Glutamatergic neuron (in vitro differentiated cells): ENCODE data around the gene AMMECR1. TPM values are rescaled to one million over a fixed set of nuclear protein-coding genes. Genes with fewer than 3 reads are reported as not detected.

Experiments used
- DNase-seq: peaks from one replicate; pipeline ENCODE4 v3.0.0; 2022
- H3K27ac Mint-ChIP-seq: one replicate; pipeline ENCODE4 v1.8.0; 2020; ENCODE audit warnings: mild to moderate bottlenecking, mixed read lengths, inconsistent platforms; ENCODE audit not compliant: unreplicated experiment
- H3K27me3 Mint-ChIP-seq: one replicate; pipeline ENCODE4 v1.8.0; 2020; ENCODE audit warnings: mild to moderate bottlenecking, moderate library complexity, mixed read lengths, inconsistent platforms; ENCODE audit not compliant: unreplicated experiment
- H3K36me3 Mint-ChIP-seq: one replicate; pipeline ENCODE4 v1.8.0; 2020; ENCODE audit warnings: mild to moderate bottlenecking, mixed read lengths, inconsistent platforms; ENCODE audit not compliant: unreplicated experiment
- H3K4me1 Mint-ChIP-seq: one replicate; pipeline ENCODE4 v1.8.0; 2020; ENCODE audit warnings: mild to moderate bottlenecking, low read depth, mixed read lengths, inconsistent platforms; ENCODE audit not compliant: unreplicated experiment
- H3K4me3 Mint-ChIP-seq: one replicate; pipeline ENCODE4 v1.8.0; 2020; ENCODE audit warnings: mild to moderate bottlenecking, mixed read lengths, inconsistent platforms; ENCODE audit not compliant: unreplicated experiment
- H3K9me3 Mint-ChIP-seq: one replicate; pipeline ENCODE4 v1.8.0; 2020; ENCODE audit warnings: mild to moderate bottlenecking, moderate library complexity, mixed read lengths, inconsistent platforms; ENCODE audit not compliant: unreplicated experiment
- CTCF ChIP-seq: fragments of 200-600 bp; sonication (generic); IDR thresholded peaks from one replicate; pipeline ENCODE4 v1.5.0; 2021; ENCODE audit not compliant: partially characterized antibody, unreplicated experiment
- total RNA-seq: library from RNA; stranded (reverse); fragmentation: NEBNext Ultra II Directional; extraction: Animal tissue kit (Norgen Biotek cat#: 25700); gene quantifications from one replicate; pipeline ENCODE4 v1.2.1, GENCODE V29; 2021; ENCODE audit not compliant: unreplicated experiment

Gene AMMECR1
- total RNA-seq, 1 donor from 2014 or later: 2.3 TPM

- no peak for DNase-seq
- Mint-ChIP-seq H3K27ac (no peak overlapping the region), H3K36me3 (no peaks in the 10 kb centered on the region), H3K4me3 (no peak overlapping the region), H3K9me3 (no peaks in the 10 kb centered on the region), H3K27me3 (no peaks in the 10 kb centered on the region), H3K4me1 (peaks cover 5% of the 10 kb centered on the region)
- TF ChIP-seq CTCF: no peak
Measured at GRCh38 chrX:110215411-110215810, 102.5 kb downstream of the AMMECR1 start.

- DNase-seq: no peak
- Mint-ChIP-seq H3K9me3 (no peaks in the 10 kb centered on the region), H3K4me3 (no peak overlapping the region), H3K36me3 (no peaks in the 10 kb centered on the region), H3K27ac (no peak overlapping the region), H3K4me1 (peaks cover 7% of the 10 kb centered on the region), H3K27me3 (no peaks in the 10 kb centered on the region)
- TF ChIP-seq CTCF: no peak
Measured at GRCh38 chrX:110214684-110215083, 103.2 kb downstream of the AMMECR1 start.

GRCh38 chrX:110213183-110213582, 104.7 kb downstream of the AMMECR1 start:
- Mint-ChIP-seq H3K36me3 (no peaks in the 10 kb centered on the region), H3K9me3 (peaks cover 2% of the 10 kb centered on the region), H3K27ac (no peak overlapping the region), H3K27me3 (no peaks in the 10 kb centered on the region), H3K4me1 (peaks cover 7% of the 10 kb centered on the region), H3K4me3 (no peak overlapping the region)
- no peak for TF ChIP-seq CTCF
- no peak for DNase-seq

DNA sequence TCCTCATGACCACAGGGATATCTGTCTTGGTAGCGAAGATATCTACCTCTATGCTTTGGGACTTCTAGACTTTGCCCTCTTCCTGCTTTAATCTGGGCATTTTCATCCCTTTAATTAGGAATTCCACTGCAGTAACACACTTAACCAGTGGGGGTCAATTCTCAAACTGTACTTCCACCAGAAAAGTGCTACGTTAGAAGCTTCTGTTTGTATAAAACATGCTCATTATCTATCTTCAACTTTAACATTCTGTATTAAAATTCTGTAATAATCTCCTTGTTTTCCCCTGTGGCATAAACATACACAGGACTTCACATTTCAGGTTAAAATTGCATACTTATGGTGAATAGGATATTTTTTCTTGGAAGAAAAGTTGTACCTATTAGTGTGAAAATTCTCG, 105.6 kb downstream of the AMMECR1 start:
- Mint-ChIP-seq H3K36me3 (no peaks in the 10 kb centered on the region), H3K27me3 (no peaks in the 10 kb centered on the region), H3K4me1 (peaks cover 7% of the 10 kb centered on the region), H3K9me3 (peaks cover 2% of the 10 kb centered on the region), H3K4me3 (no peak overlapping the region), H3K27ac (no peak overlapping the region)
- DNase-seq: no peak
- peak; percentile 60 for TF ChIP-seq CTCF

GRCh38 chrX:110211340-110211739, 106.5 kb downstream of the AMMECR1 start:
- H3K4me3 Mint-ChIP-seq: no peak overlapping the region
- H3K27ac Mint-ChIP-seq: no peak overlapping the region
- H3K27me3 Mint-ChIP-seq: no peaks in the 10 kb centered on the region
- DNase-seq: no peak
- no peak for TF ChIP-seq CTCF
- H3K36me3 Mint-ChIP-seq: no peaks in the 10 kb centered on the region
- H3K4me1 Mint-ChIP-seq: peaks cover 7% of the 10 kb centered on the region
- peaks cover 2% of the 10 kb centered on the region for H3K9me3 Mint-ChIP-seq
